K562 (cell line): ENCODE results near the gene IQCN. TPM values are rescaled to one million over a fixed set of nuclear protein-coding genes. Genes with fewer than 3 reads are reported as not detected.

Experiments
- ATAC-seq: fragments of 200-7000 bp; cut with Tn5 transposase; 3 replicates; pipeline ENCODE4 v1.9.1; 2020; ENCODE audit warnings: moderate library complexity
- BruUV-seq: library from RNA; stranded (reverse); fragments of 400-500 nt; replicated peaks from 2 replicates; lab custom pipeline; 2021; lab: Mats Ljungman, UMichigan
- CTCF ChIA-PET: fragments of 300-600 bp; formaldehyde crosslinking; extraction: SDS; loops from one replicate; lab custom pipeline; 2021; ENCODE audit warnings: low intra/inter-chr PET ratio; lab: Yijun Ruan, JAX
- POLR2A ChIA-PET: fragments of 300-600, 350-650 bp; sonication (Branson Sonifier 250); formaldehyde crosslinking; extraction: SDS; loops from one replicate; lab custom pipeline; 2021; ENCODE audit warnings: antibody characterized with exemption, inconsistent platforms; lab: Yijun Ruan, JAX
- DNase-seq, 4 experiments: peaks; one replicate each; pipeline versions ENCODE4 v3.0.0 to v3.0.0-alpha.2; 2011 to 2018; ENCODE audit warnings: low spot score in 3 of 4, mixed read lengths in 3 of 4; ENCODE audit errors: extremely low read depth in 1 of 4
- FAIRE-seq: peaks from 2 replicates; lab custom pipeline; 2011; peaks lifted over from hg19 to GRCh38; lab: Jason Lieb, UNC
- H2AFZ ChIP-seq: 2 replicates; pipeline ENCODE4 v1.6.0; 2011; ENCODE audit warnings: low read depth, low read length, control low read depth, inconsistent platforms
- H3K27ac ChIP-seq: fragments of 200-600 bp; 3 replicates; pipeline ENCODE4 v1.8.0; 2011; ENCODE audit warnings: low read depth, mild to moderate bottlenecking, control low read depth, inconsistent platforms, low read length, moderate library complexity, mixed read lengths; ENCODE audit errors: extremely low read depth
- H3K27me3 ChIP-seq, 2 experiments: fragments of 300-600 bp in 1 of 2; 2 replicates in 1 of 2; 3 replicates in 1 of 2; pipeline versions ENCODE4 v1.6.0 to v1.8.0; 2011; ENCODE audit warnings: inconsistent platforms in 2 of 2, low read length in 2 of 2, mild to moderate bottlenecking in 1 of 2, mixed read lengths in 1 of 2, moderate library complexity in 1 of 2; ENCODE audit not compliant: control insufficient read depth in 2 of 2, insufficient read depth in 2 of 2
- H3K36me3 ChIP-seq: fragments of 300-600 bp; 3 replicates; pipeline ENCODE4 v1.8.0; 2011; ENCODE audit warnings: mild to moderate bottlenecking, low read length, inconsistent platforms; ENCODE audit not compliant: control insufficient read depth, insufficient read depth
- H3K4me1 ChIP-seq, 2 experiments: fragments of 200-600 bp in 1 of 2; replicated peaks in 1 of 2; 2 replicates in 1 of 2; 3 replicates in 1 of 2; pipeline versions ENCODE4 v1.5.1 to v1.8.0; 2011; ENCODE audit warnings: inconsistent platforms in 2 of 2, low read length in 2 of 2, mild to moderate bottlenecking in 1 of 2, mixed read lengths in 1 of 2, moderate library complexity in 1 of 2; ENCODE audit not compliant: control insufficient read depth in 2 of 2, insufficient read depth in 2 of 2
- H3K4me2 ChIP-seq: 2 replicates; pipeline ENCODE4 v1.6.1; 2011; ENCODE audit warnings: low read length, control low read depth, inconsistent platforms, mixed read lengths; ENCODE audit not compliant: insufficient read depth
- H3K4me3 ChIP-seq: fragments of 200-600 bp; sonication (generic), shearing (Covaris generic); 2 replicates; pipeline ENCODE4 v1.5.1; 2016; ENCODE audit warnings: control low read depth, inconsistent platforms
- H3K79me2 ChIP-seq: fragments of 200-600 bp; 3 replicates; pipeline ENCODE4 v1.8.0; 2011; ENCODE audit warnings: low read length, inconsistent platforms; ENCODE audit not compliant: control insufficient read depth, insufficient read depth
- H3K9ac ChIP-seq, 2 experiments: 2 replicates each; pipeline versions ENCODE4 v1.6.0 to v1.6.1; 2011; ENCODE audit warnings: low read depth in 2 of 2, low read length in 2 of 2, control low read depth in 1 of 2, inconsistent platforms in 1 of 2, mild to moderate bottlenecking in 1 of 2, mixed read lengths in 1 of 2; ENCODE audit not compliant: insufficient read depth in 1 of 2
- H3K9me1 ChIP-seq: one replicate; pipeline ENCODE4 v1.6.0; 2011; ENCODE audit warnings: inconsistent platforms, mild to moderate bottlenecking, low read length, moderate library complexity; ENCODE audit not compliant: control insufficient read depth, insufficient read depth
- H3K9me3 ChIP-seq: replicated peaks from 2 replicates; pipeline ENCODE4 v1.5.1; 2011; ENCODE audit warnings: low read depth, low read length, inconsistent platforms; ENCODE audit not compliant: control insufficient read depth, insufficient read depth
- H4K20me1 ChIP-seq: replicated peaks from 2 replicates; pipeline ENCODE4 v1.6.1; 2011; ENCODE audit warnings: low read length, inconsistent platforms, mixed read lengths; ENCODE audit not compliant: control insufficient read depth, insufficient read depth
- BRD9 ChIP-seq: fragments of 450-650 bp; IDR thresholded peaks from 2 replicates; pipeline ENCODE4 v1.6.1; 2018; ENCODE audit warnings: low read depth; ENCODE audit not compliant: partially characterized antibody
- FOXK1 ChIP-seq: sonication (generic); formaldehyde crosslinking; IDR thresholded peaks from 2 replicates; pipeline ENCODE4 v1.8.0; 2022; ENCODE audit warnings: missing genetic modification reagents, mild to moderate bottlenecking, borderline replicate concordance
- HDAC8 ChIP-seq: fragments of 450-650 bp; IDR thresholded peaks from 2 replicates; pipeline ENCODE4 v1.6.1; 2016; ENCODE audit warnings: mild to moderate bottlenecking, missing genetic modification characterization, moderate library complexity, missing compliant biosample characterization
- MCM2 ChIP-seq: fragments of 450-650 bp; IDR thresholded peaks from 2 replicates; pipeline ENCODE4 v1.6.1; 2017; ENCODE audit warnings: low read depth, mild to moderate bottlenecking
- MXD1 ChIP-seq: fragments of 250-450 bp; sonication (Bioruptor Pico); IDR thresholded peaks from 2 replicates; pipeline ENCODE4 v1.8.0; 2021; ENCODE audit warnings: borderline replicate concordance, mild to moderate bottlenecking, moderate library complexity; ENCODE audit not compliant: poor library complexity, severe bottlenecking
- NFIC ChIP-seq: fragments of 450-650 bp; IDR thresholded peaks from 2 replicates; pipeline ENCODE4 v1.6.1; 2017; ENCODE audit warnings: mild to moderate bottlenecking, inconsistent platforms
- PRMT5 ChIP-seq: sonication (generic); formaldehyde crosslinking; IDR thresholded peaks from 2 replicates; pipeline ENCODE4 v1.5.0; 2020; ENCODE audit warnings: missing genetic modification reagents
- SNAPC5 ChIP-seq: fragments of 250-450 bp; sonication (Bioruptor Pico); IDR thresholded peaks from 2 replicates; pipeline ENCODE4 v1.8.0; 2021; ENCODE audit warnings: moderate library complexity, mild to moderate bottlenecking, inconsistent platforms
- ZBTB7A ChIP-seq: IDR thresholded peaks from 2 replicates; pipeline ENCODE4 v1.6.1; 2011; ENCODE audit warnings: low read depth, mild to moderate bottlenecking, low read length, moderate library complexity, borderline replicate concordance; ENCODE audit not compliant: control insufficient read depth
- ZNF143 ChIP-seq: sonication (generic); formaldehyde crosslinking; IDR thresholded peaks from 2 replicates; pipeline ENCODE4 v1.9.0; 2022; ENCODE audit warnings: mild to moderate bottlenecking, missing genetic modification reagents
- ZNF23 ChIP-seq: fragments of 250-450 bp; sonication (Bioruptor Pico); IDR thresholded peaks from 2 replicates; pipeline ENCODE4 v1.4.0; 2020; ENCODE audit warnings: mild to moderate bottlenecking
- ZNF507 ChIP-seq: conservative IDR thresholded peaks from 2 replicates; pipeline ENCODE4 v1.6.1; 2017; ENCODE audit warnings: missing genetic modification characterization, missing compliant biosample characterization
- ZNF583 ChIP-seq: fragments of 250-450 bp; sonication (Bioruptor Pico); IDR thresholded peaks from 2 replicates; pipeline ENCODE4 v1.4.0; 2020
- WGBS: fragments of 100-300 bp; shearing (Covaris generic); methylation state at CpG from one replicate; pipeline ENCODE4 v1.1.6; 2016; ENCODE audit warnings: low coverage, mixed read lengths; ENCODE audit not compliant: insufficient coverage; ENCODE audit errors: missing lambda C conversion rate; 5-methylcytosine and 5-hydroxymethylcytosine counted together
- in situ Hi-C: fragments of 300-500 bp; cut with MboI; formaldehyde crosslinking; loops from 4 replicates; pipeline ENCODE4 v1.15.0; 2018; ENCODE audit warnings: inconsistent platforms, mixed read lengths
- intact Hi-C: fragments of 100-400 bp; cut with micrococcal nuclease; formaldehyde crosslinking; loops from 2 replicates; pipeline ENCODE4 v1.14.2; 2022
- polyA plus RNA-seq, 8 experiments: library from polyadenylated mRNA; depleted of rRNA in 4 of 8; stranded (reverse) in 5 of 8; unstranded in 3 of 8; fragments of >200 nt; fragmentation: Nextera tagmentation in 2 of 8; fragmentation: Illumina TruSeq in 1 of 8; extraction: Ambion mirVana in 2 of 8; extraction: Trizol in 1 of 8; gene quantifications; 2 replicates each; pipeline versions ENCODE4 v1.2.1 to v1.2.3, GENCODE V29; 2011 to 2014; ENCODE audit warnings: inconsistent platforms in 1 of 8, missing spikeins in 1 of 8
- total RNA-seq, 7 experiments: library from RNA; depleted of rRNA in 6 of 7; stranded (reverse); fragments of >200 nt in 6 of 7; fragmentation: Illumina TruSeq in 2 of 7; extraction: Trizol in 2 of 7; gene quantifications; 2 replicates each; pipeline versions ENCODE4 v1.2.1 to v1.2.3, GENCODE V29; 2011 to 2021; ENCODE audit warnings: low replicate concordance in 1 of 7
- TF ChIP-seq, protein P1 (sequence below): sonication (generic); formaldehyde crosslinking; IDR thresholded peaks from 2 replicates; pipeline ENCODE4 v1.8.0; 2023; ENCODE audit warnings: missing genetic modification reagents, mild to moderate bottlenecking, borderline replicate concordance
- TF ChIP-seq, protein P2 (sequence below): fragments of 250-450 bp; sonication (Bioruptor Pico); IDR thresholded peaks from 2 replicates; pipeline ENCODE4 v1.9.0; 2021; ENCODE audit warnings: mild to moderate bottlenecking

The IQCN gene
- total and polyA plus RNA-seq, 9 of the 15 experiments (the other 6 are each of a cell fraction or from before 2014, with no cell fraction given): 0.01 to 0.07 (median 0.04) TPM; not detected in 3

DNA sequence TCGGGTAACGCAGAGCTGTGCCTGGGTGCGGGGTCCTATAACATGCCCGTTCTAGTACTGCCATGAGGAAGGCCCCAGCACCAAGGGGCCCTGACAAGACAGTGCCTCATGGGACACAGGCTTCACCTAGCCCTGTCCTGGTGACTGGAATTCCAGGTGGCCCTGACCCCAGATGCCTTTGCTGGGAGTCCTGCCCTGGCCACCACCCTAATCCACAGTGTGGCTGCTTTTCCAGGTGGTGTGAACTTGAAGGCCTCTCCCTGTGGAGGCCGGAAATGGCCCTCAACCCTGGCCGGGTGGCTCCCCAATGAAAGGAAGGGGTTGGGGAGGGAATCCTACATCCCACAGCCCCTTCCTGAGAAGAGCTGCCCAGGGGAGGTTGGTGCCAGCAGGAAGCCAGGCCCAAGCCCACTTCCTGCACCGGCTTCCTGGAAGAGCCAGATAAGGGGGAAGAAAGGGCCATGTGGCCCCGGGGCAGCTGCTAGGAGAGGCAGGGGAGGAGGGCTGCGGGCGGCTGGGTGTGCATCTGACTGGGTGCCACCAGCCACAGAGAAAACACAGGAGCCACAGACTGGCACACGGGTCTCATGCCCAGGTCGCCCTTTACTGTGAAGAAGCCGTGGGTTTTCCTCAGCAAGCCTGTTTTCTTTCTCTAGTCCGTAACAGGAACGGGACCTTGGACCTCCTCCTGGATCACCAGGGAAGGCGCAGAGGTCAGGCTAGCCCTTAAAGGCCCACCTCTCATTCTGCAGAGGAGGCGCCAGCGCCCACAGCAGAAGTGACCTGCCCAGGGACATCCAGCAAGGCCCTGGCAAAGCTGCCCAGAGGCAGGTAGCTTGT lies 43.9 kb upstream of the IQCN start:
- H3K79me2 ChIP-seq: peaks cover 88% of the 10 kb centered on the region
- intact Hi-C loops (loop anchor here (1.0 kb wide), 1 partner anchor 27 kb away; no protein-coding TSS in a partner anchor), in situ Hi-C loops (no loop called here)
- 20% methylated on average over 16 of the region's 18 CpGs for WGBS
- peaks cover 33 to 45% of the 10 kb centered on the region in 2 experiments for H3K4me1 ChIP-seq
- H3K9me1 ChIP-seq: no peaks in the 10 kb centered on the region
- DNase-seq (peak; percentile 45 to 80 (median 62)), ATAC-seq (peak; percentile 15), FAIRE-seq (no peak)
- no peaks in the 10 kb centered on the region for H3K9me3 ChIP-seq
- peak overlapping the region; percentile 71 for H3K4me2 ChIP-seq
- H3K36me3 ChIP-seq: peaks cover 72% of the 10 kb centered on the region
- POLR2A ChIA-PET: interaction anchor here (0.7 to 4.2 kb wide), 5 partner anchors 11 to 68 kb away, joined by 3 to 43 read pairs (median 6); partner anchors contain the start of genes GDF15 and JUND
- peak overlapping the region; percentile 71 to 92 for H3K9ac ChIP-seq
- BruUV-seq: no TSS peak
- peak overlapping the region; percentile 85 for H3K27ac ChIP-seq
- peak overlapping the region; percentile 7; the same call in 1 of the 2 replicates for H3K4me3 ChIP-seq
- H4K20me1 ChIP-seq: no peaks in the 10 kb centered on the region
- CTCF ChIA-PET: no interaction called here
- no peak overlapping the region for H2AFZ ChIP-seq
- no peaks in the 10 kb centered on the region for H3K27me3 ChIP-seq
- no peak for TF ChIP-seq ZNF23
- TF ChIP-seq PRMT5 (CRISPR knock-in tag): no peak
- TF ChIP-seq, protein P1, sequence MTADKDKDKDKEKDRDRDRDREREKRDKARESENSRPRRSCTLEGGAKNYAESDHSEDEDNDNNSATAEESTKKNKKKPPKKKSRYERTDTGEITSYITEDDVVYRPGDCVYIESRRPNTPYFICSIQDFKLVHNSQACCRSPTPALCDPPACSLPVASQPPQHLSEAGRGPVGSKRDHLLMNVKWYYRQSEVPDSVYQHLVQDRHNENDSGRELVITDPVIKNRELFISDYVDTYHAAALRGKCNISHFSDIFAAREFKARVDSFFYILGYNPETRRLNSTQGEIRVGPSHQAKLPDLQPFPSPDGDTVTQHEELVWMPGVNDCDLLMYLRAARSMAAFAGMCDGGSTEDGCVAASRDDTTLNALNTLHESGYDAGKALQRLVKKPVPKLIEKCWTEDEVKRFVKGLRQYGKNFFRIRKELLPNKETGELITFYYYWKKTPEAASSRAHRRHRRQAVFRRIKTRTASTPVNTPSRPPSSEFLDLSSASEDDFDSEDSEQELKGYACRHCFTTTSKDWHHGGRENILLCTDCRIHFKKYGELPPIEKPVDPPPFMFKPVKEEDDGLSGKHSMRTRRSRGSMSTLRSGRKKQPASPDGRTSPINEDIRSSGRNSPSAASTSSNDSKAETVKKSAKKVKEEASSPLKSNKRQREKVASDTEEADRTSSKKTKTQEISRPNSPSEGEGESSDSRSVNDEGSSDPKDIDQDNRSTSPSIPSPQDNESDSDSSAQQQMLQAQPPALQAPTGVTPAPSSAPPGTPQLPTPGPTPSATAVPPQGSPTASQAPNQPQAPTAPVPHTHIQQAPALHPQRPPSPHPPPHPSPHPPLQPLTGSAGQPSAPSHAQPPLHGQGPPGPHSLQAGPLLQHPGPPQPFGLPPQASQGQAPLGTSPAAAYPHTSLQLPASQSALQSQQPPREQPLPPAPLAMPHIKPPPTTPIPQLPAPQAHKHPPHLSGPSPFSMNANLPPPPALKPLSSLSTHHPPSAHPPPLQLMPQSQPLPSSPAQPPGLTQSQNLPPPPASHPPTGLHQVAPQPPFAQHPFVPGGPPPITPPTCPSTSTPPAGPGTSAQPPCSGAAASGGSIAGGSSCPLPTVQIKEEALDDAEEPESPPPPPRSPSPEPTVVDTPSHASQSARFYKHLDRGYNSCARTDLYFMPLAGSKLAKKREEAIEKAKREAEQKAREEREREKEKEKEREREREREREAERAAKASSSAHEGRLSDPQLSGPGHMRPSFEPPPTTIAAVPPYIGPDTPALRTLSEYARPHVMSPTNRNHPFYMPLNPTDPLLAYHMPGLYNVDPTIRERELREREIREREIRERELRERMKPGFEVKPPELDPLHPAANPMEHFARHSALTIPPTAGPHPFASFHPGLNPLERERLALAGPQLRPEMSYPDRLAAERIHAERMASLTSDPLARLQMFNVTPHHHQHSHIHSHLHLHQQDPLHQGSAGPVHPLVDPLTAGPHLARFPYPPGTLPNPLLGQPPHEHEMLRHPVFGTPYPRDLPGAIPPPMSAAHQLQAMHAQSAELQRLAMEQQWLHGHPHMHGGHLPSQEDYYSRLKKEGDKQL (CRISPR knock-in tag): no peak
- TF ChIP-seq HDAC8 (tag): peak; percentile 57; the same call in 1 of the 2 replicates
- peak; percentile 52 for TF ChIP-seq NFIC
- 0 out of 2 replicates have a peak, but pooled peaks have one; percentile 33 for TF ChIP-seq ZNF583 (CRISPR knock-in tag)
- no peak for TF ChIP-seq MXD1
- TF ChIP-seq, protein P2, sequence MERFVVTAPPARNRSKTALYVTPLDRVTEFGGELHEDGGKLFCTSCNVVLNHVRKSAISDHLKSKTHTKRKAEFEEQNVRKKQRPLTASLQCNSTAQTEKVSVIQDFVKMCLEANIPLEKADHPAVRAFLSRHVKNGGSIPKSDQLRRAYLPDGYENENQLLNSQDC (CRISPR knock-in tag): no peak
- peak; percentile 70; the same call in 1 of the 2 replicates for TF ChIP-seq ZBTB7A
- no peak for TF ChIP-seq ZNF507
- 0 out of 2 replicates have a peak, but pooled peaks have one; percentile 27 for TF ChIP-seq ZNF143 (CRISPR knock-in tag)
- no peak for TF ChIP-seq SNAPC5
- no peak for TF ChIP-seq MCM2
- no peak for TF ChIP-seq BRD9
- TF ChIP-seq FOXK1 (CRISPR knock-in tag): no peak
